Measurements from ENCODE around the gene GNG8.

DNA sequence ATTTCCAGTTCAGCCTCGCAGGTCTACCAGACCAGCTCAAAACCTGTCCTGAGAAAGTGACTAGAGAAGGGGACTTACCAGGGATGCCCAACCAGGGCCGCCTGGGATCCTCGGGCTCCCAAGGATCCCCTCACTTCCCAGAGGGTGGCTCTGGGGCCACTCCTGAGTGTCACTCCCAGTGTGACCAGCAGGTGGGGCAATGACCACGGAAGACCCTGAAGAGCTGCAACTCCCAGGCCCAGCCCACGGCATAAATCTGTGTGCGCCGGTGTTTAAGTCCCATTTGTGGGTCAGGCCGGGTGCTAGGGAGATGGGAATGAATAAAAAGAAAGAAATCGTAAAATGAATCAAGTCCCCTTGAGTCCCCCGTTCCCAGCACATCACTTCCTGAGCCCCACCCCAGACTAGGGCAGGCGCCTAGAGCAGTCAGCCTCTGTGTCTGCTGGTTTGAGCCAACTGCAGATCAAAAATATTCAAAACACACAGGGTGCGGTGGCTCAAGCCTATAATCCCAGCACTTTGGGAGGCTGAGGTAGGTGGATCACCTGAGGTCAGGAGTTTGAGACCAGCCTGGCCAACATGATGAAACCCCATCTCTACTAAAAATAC lies 21.8 kb downstream of the GNG8 start:
- TF ChIP-seq, protein P1, sequence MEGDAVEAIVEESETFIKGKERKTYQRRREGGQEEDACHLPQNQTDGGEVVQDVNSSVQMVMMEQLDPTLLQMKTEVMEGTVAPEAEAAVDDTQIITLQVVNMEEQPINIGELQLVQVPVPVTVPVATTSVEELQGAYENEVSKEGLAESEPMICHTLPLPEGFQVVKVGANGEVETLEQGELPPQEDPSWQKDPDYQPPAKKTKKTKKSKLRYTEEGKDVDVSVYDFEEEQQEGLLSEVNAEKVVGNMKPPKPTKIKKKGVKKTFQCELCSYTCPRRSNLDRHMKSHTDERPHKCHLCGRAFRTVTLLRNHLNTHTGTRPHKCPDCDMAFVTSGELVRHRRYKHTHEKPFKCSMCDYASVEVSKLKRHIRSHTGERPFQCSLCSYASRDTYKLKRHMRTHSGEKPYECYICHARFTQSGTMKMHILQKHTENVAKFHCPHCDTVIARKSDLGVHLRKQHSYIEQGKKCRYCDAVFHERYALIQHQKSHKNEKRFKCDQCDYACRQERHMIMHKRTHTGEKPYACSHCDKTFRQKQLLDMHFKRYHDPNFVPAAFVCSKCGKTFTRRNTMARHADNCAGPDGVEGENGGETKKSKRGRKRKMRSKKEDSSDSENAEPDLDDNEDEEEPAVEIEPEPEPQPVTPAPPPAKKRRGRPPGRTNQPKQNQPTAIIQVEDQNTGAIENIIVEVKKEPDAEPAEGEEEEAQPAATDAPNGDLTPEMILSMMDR (IDR thresholded peaks at IDR 0.05 in 2 of 3, conservative IDR thresholded peaks at IDR 0.05 in 1 of 3; ENCODE audit: control insufficient read depth in 2 of 3, extremely low read depth in 1 of 3, insufficient read depth in 1 of 3, low read depth in 3 of 3, low read length in 3 of 3), result peak; percentile 88 to 92 (median 89)
- TF ChIP-seq, protein P2, sequence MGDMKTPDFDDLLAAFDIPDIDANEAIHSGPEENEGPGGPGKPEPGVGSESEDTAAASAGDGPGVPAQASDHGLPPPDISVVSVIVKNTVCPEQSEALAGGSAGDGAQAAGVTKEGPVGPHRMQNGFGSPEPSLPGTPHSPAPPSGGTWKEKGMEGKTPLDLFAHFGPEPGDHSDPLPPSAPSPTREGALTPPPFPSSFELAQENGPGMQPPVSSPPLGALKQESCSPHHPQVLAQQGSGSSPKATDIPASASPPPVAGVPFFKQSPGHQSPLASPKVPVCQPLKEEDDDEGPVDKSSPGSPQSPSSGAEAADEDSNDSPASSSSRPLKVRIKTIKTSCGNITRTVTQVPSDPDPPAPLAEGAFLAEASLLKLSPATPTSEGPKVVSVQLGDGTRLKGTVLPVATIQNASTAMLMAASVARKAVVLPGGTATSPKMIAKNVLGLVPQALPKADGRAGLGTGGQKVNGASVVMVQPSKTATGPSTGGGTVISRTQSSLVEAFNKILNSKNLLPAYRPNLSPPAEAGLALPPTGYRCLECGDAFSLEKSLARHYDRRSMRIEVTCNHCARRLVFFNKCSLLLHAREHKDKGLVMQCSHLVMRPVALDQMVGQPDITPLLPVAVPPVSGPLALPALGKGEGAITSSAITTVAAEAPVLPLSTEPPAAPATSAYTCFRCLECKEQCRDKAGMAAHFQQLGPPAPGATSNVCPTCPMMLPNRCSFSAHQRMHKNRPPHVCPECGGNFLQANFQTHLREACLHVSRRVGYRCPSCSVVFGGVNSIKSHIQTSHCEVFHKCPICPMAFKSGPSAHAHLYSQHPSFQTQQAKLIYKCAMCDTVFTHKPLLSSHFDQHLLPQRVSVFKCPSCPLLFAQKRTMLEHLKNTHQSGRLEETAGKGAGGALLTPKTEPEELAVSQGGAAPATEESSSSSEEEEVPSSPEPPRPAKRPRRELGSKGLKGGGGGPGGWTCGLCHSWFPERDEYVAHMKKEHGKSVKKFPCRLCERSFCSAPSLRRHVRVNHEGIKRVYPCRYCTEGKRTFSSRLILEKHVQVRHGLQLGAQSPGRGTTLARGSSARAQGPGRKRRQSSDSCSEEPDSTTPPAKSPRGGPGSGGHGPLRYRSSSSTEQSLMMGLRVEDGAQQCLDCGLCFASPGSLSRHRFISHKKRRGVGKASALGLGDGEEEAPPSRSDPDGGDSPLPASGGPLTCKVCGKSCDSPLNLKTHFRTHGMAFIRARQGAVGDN (IDR thresholded peaks at IDR 0.05), result no peak
- TF ChIP-seq ZSCAN29 (IDR thresholded peaks at IDR 0.05) (no peak), GABPA (IDR thresholded peaks at IDR 0.05; ENCODE audit: low read depth) (no peak), RAD21 (IDR thresholded peaks at IDR 0.05; ENCODE audit: insufficient read depth, low read depth, low read length) (peak; percentile 94), POLR2A (IDR thresholded peaks at IDR 0.05; ENCODE audit: low read depth, low read length) (no peak), TAF1 (IDR thresholded peaks at IDR 0.05; ENCODE audit: borderline replicate concordance, low read depth, low read length) (no peak), RB1 (IDR thresholded peaks at IDR 0.05; ENCODE audit: borderline replicate concordance) (0 out of 2 replicates have a peak, but pooled peaks have one; percentile 28)
- TF ChIP-seq, protein P3, sequence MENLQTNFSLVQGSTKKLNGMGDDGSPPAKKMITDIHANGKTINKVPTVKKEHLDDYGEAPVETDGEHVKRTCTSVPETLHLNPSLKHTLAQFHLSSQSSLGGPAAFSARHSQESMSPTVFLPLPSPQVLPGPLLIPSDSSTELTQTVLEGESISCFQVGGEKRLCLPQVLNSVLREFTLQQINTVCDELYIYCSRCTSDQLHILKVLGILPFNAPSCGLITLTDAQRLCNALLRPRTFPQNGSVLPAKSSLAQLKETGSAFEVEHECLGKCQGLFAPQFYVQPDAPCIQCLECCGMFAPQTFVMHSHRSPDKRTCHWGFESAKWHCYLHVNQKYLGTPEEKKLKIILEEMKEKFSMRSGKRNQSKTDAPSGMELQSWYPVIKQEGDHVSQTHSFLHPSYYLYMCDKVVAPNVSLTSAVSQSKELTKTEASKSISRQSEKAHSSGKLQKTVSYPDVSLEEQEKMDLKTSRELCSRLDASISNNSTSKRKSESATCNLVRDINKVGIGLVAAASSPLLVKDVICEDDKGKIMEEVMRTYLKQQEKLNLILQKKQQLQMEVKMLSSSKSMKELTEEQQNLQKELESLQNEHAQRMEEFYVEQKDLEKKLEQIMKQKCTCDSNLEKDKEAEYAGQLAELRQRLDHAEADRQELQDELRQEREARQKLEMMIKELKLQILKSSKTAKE (IDR thresholded peaks at IDR 0.05; ENCODE audit: low read depth, poor library complexity, severe bottlenecking), result no peak
